GM23338 (cell line): ENCODE results near the gene TMEM165. TPM values are rescaled to one million over a fixed set of nuclear protein-coding genes. Genes with fewer than 3 reads are reported as not detected.

Experiments
- ATAC-seq: fragments of 200-7000 bp; cut with Tn5 transposase; 3 replicates; pipeline ENCODE4 v1.9.1; 2020
- DNase-seq: peaks from one replicate; pipeline ENCODE4 v3.0.0-alpha.2; 2015; ENCODE audit warnings: low spot score
- H2AFZ ChIP-seq: fragments of 200-600 bp; sonication (generic); 2 replicates; pipeline ENCODE4 v1.8.0; 2016; ENCODE audit warnings: antibody characterized with exemption, mild to moderate bottlenecking, moderate library complexity
- H3F3A ChIP-seq: fragments of 200-600 bp; sonication (generic); replicated peaks from 2 replicates; pipeline ENCODE4 v1.8.0; 2017; ENCODE audit warnings: antibody characterized with exemption, mixed run types, low read depth
- H3K27ac ChIP-seq: fragments of 200-600 bp; sonication (generic); 2 replicates; pipeline ENCODE4 v1.6.1; 2016; ENCODE audit warnings: low read depth
- H3K27me3 ChIP-seq: fragments of 200-600 bp; sonication (generic); 2 replicates; pipeline ENCODE4 v1.8.0; 2016; ENCODE audit warnings: mild to moderate bottlenecking, mixed run types, moderate library complexity; ENCODE audit not compliant: insufficient read depth
- H3K36me3 ChIP-seq: fragments of 200-600 bp; sonication (generic); 2 replicates; pipeline ENCODE4 v1.8.0; 2016; ENCODE audit warnings: mild to moderate bottlenecking; ENCODE audit not compliant: insufficient read depth
- H3K4me1 ChIP-seq: fragments of 200-600 bp; sonication (generic); 2 replicates; pipeline ENCODE4 v1.8.0; 2016; ENCODE audit warnings: mild to moderate bottlenecking, moderate library complexity; ENCODE audit not compliant: insufficient read depth
- H3K4me2 ChIP-seq: fragments of 200-600 bp; sonication (generic); 2 replicates; pipeline ENCODE4 v1.7.1; 2017; ENCODE audit warnings: mixed run types
- H3K4me3 ChIP-seq: fragments of 200-600 bp; sonication (generic); 2 replicates; pipeline ENCODE4 v1.6.1; 2016; ENCODE audit warnings: mixed run types
- H3K79me2 ChIP-seq: fragments of 200-600 bp; sonication (generic); replicated peaks from 2 replicates; pipeline ENCODE4 v1.8.0; 2017; ENCODE audit warnings: mild to moderate bottlenecking; ENCODE audit not compliant: insufficient read depth
- H3K9me2 ChIP-seq: fragments of 200-600 bp; sonication (generic); 2 replicates; pipeline ENCODE4 v1.8.0; 2017; ENCODE audit not compliant: insufficient read depth
- H4K20me1 ChIP-seq: fragments of 200-600 bp; sonication (generic); replicated peaks from 2 replicates; pipeline ENCODE4 v1.8.0; 2017; ENCODE audit warnings: mild to moderate bottlenecking; ENCODE audit not compliant: insufficient read depth
- H3K27ac Mint-ChIP-seq: 2 replicates; pipeline ENCODE4 v1.8.0; 2020; ENCODE audit warnings: inconsistent platforms, mild to moderate bottlenecking, moderate library complexity, mixed read lengths
- H3K27me3 Mint-ChIP-seq: 3 replicates; pipeline ENCODE4 v1.8.0; 2022; ENCODE audit warnings: low read depth, mild to moderate bottlenecking, moderate library complexity, mixed read lengths, inconsistent platforms; ENCODE audit not compliant: insufficient read depth, poor library complexity
- H3K36me3 Mint-ChIP-seq: 3 replicates; pipeline ENCODE4 v1.8.0; 2021; ENCODE audit warnings: low read depth, mild to moderate bottlenecking, inconsistent platforms, moderate library complexity, mixed read lengths
- H3K4me1 Mint-ChIP-seq: 3 replicates; pipeline ENCODE4 v1.8.0; 2020; ENCODE audit warnings: mild to moderate bottlenecking, inconsistent platforms, mixed read lengths
- H3K4me3 Mint-ChIP-seq: 3 replicates; pipeline ENCODE4 v1.8.0; 2021; ENCODE audit warnings: moderate library complexity, mild to moderate bottlenecking, inconsistent platforms, mixed read lengths
- H3K9me3 Mint-ChIP-seq: 3 replicates; pipeline ENCODE4 v1.8.0; 2020; ENCODE audit warnings: moderate library complexity, mild to moderate bottlenecking, inconsistent platforms, mixed read lengths
- CREB1 ChIP-seq: fragments of 250-450 bp; sonication (Bioruptor Pico); IDR thresholded peaks from 2 replicates; pipeline ENCODE4 v1.5.0; 2020; ENCODE audit warnings: low read depth, mild to moderate bottlenecking, moderate library complexity
- ETS1 ChIP-seq: IDR thresholded peaks from 2 replicates; pipeline ENCODE4 v1.6.1; 2016; ENCODE audit warnings: antibody characterized with exemption
- EZH2 ChIP-seq: fragments of 200-600 bp; sonication (generic); IDR thresholded peaks from one replicate; pipeline ENCODE4 v1.8.0; 2017; ENCODE audit warnings: antibody characterized with exemption, mild to moderate bottlenecking, low read depth; ENCODE audit not compliant: unreplicated experiment
- EZH2phosphoT487 ChIP-seq: fragments of 200-600 bp; sonication (generic); IDR thresholded peaks from one replicate; pipeline ENCODE4 v1.8.1; 2018; ENCODE audit warnings: antibody characterized with exemption; ENCODE audit not compliant: unreplicated experiment
- JUNB ChIP-seq: IDR thresholded peaks from one replicate; pipeline ENCODE4 v1.6.1; 2016; ENCODE audit warnings: antibody characterized with exemption; ENCODE audit not compliant: unreplicated experiment
- NANOG ChIP-seq: IDR thresholded peaks from 2 replicates; pipeline ENCODE4 v1.6.1; 2016; ENCODE audit warnings: antibody characterized with exemption, borderline replicate concordance
- POLR2AphosphoS5 ChIP-seq: IDR thresholded peaks from 2 replicates; pipeline ENCODE4 v1.6.1; 2016; ENCODE audit warnings: antibody characterized with exemption, low read depth
- STAT1 ChIP-seq: IDR thresholded peaks from one replicate; pipeline ENCODE4 v1.6.1; 2016; ENCODE audit warnings: antibody characterized with exemption; ENCODE audit not compliant: unreplicated experiment
- ZNF114 ChIP-seq: fragments of 250-450 bp; sonication (Bioruptor Pico); IDR thresholded peaks from 2 replicates; pipeline ENCODE4 v1.5.0; 2020; ENCODE audit warnings: mild to moderate bottlenecking, moderate library complexity
- ZNF331 ChIP-seq: fragments of 250-450 bp; sonication (Bioruptor Pico); IDR thresholded peaks from 2 replicates; pipeline ENCODE4 v1.5.0; 2020; ENCODE audit warnings: low read depth, mild to moderate bottlenecking, moderate library complexity
- ZNF462 ChIP-seq: fragments of 250-450 bp; sonication (Bioruptor Pico); IDR thresholded peaks from 2 replicates; pipeline ENCODE4 v1.5.0; 2020; ENCODE audit warnings: mild to moderate bottlenecking, moderate library complexity
- polyA plus RNA-seq: library from polyadenylated mRNA; unstranded; fragments of >200 nt; fragmentation: Nextera tagmentation; extraction: Ambion mirVana; gene quantifications from 2 replicates; pipeline ENCODE4 v1.2.1, GENCODE V29; 2016
- total RNA-seq: library from RNA; depleted of rRNA; stranded (reverse); fragments of >200 nt; shearing (Covaris generic); gene quantifications from 2 replicates; pipeline ENCODE4 v1.2.3, GENCODE V29; 2014
- TF ChIP-seq, protein P1 (sequence below), 2 experiments: fragments of 200-600 bp in 1 of 2; sonication (generic) in 1 of 2; conservative IDR thresholded peaks; 2 replicates each; pipeline versions ENCODE4 v1.5.1 to v1.6.1; 2016 to 2017; ENCODE audit warnings: antibody characterized with exemption in 2 of 2, low read depth in 2 of 2, mild to moderate bottlenecking in 2 of 2, moderate library complexity in 1 of 2
- TF ChIP-seq, protein P2 (sequence below): IDR thresholded peaks from one replicate; pipeline ENCODE4 v1.6.1; 2018; ENCODE audit warnings: antibody characterized with exemption; ENCODE audit not compliant: unreplicated experiment

The TMEM165 gene
- total and polyA plus RNA-seq, 2 experiments from 2014 or later = 125 to 171 TPM

DNA sequence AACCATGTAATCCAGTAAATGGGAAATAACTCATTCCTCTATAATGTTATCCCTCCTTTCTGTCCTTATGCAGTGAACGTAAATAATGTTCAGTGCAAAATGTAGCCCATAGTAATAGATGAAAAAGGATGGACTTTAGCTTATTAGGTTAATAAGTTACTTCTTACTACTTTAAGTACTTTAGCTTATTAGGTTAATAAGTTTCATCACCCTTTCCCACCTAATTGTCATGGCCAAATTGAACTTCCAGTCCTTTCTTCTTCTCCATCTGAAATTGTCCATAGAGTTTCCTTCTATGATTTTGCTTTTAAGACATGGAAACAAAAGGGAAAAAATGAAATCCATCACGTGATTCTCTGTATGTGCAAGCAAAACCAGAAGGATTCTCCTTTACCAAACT, 15.2 kb upstream of the TMEM165 start:
- no peaks in the 10 kb centered on the region for H3F3A ChIP-seq
- H2AFZ ChIP-seq = no peak overlapping the region
- no peak overlapping the region for H3K4me2 ChIP-seq
- no peaks in the 10 kb centered on the region for H3K27me3 ChIP-seq
- no peaks in the 10 kb centered on the region for H3K9me2 ChIP-seq
- ATAC-seq (no peak), DNase-seq (no peak)
- Mint-ChIP-seq H3K27me3 (peaks cover 4% of the 10 kb centered on the region), H3K36me3 (no peaks in the 10 kb centered on the region), H3K4me1 (peaks cover 3% of the 10 kb centered on the region; the same call in 2 of the 3 replicates), H3K9me3 (no peaks in the 10 kb centered on the region), H3K27ac (no peak overlapping the region), H3K4me3 (no peak overlapping the region)
- H3K4me1 ChIP-seq = no peaks in the 10 kb centered on the region
- H3K79me2 ChIP-seq = no peaks in the 10 kb centered on the region
- no peak overlapping the region for H3K4me3 ChIP-seq
- H3K27ac ChIP-seq = no peak overlapping the region
- no peaks in the 10 kb centered on the region for H4K20me1 ChIP-seq
- TF ChIP-seq JUNB (no peak), ETS1 (no peak), CREB1 (no peak), ZNF462 (CRISPR knock-in tag) (no peak), ZNF114 (CRISPR knock-in tag) (no peak), NANOG (no peak), STAT1 (no peak), ZNF331 (no peak), EZH2 (no peak), POLR2AphosphoS5 (no peak), EZH2phosphoT487 (no peak)
- TF ChIP-seq, protein P1, sequence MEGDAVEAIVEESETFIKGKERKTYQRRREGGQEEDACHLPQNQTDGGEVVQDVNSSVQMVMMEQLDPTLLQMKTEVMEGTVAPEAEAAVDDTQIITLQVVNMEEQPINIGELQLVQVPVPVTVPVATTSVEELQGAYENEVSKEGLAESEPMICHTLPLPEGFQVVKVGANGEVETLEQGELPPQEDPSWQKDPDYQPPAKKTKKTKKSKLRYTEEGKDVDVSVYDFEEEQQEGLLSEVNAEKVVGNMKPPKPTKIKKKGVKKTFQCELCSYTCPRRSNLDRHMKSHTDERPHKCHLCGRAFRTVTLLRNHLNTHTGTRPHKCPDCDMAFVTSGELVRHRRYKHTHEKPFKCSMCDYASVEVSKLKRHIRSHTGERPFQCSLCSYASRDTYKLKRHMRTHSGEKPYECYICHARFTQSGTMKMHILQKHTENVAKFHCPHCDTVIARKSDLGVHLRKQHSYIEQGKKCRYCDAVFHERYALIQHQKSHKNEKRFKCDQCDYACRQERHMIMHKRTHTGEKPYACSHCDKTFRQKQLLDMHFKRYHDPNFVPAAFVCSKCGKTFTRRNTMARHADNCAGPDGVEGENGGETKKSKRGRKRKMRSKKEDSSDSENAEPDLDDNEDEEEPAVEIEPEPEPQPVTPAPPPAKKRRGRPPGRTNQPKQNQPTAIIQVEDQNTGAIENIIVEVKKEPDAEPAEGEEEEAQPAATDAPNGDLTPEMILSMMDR (conservative IDR thresholded peaks at IDR 0.05; ENCODE audit: low read depth in 2 of 2) = no peak
- TF ChIP-seq, protein P2, sequence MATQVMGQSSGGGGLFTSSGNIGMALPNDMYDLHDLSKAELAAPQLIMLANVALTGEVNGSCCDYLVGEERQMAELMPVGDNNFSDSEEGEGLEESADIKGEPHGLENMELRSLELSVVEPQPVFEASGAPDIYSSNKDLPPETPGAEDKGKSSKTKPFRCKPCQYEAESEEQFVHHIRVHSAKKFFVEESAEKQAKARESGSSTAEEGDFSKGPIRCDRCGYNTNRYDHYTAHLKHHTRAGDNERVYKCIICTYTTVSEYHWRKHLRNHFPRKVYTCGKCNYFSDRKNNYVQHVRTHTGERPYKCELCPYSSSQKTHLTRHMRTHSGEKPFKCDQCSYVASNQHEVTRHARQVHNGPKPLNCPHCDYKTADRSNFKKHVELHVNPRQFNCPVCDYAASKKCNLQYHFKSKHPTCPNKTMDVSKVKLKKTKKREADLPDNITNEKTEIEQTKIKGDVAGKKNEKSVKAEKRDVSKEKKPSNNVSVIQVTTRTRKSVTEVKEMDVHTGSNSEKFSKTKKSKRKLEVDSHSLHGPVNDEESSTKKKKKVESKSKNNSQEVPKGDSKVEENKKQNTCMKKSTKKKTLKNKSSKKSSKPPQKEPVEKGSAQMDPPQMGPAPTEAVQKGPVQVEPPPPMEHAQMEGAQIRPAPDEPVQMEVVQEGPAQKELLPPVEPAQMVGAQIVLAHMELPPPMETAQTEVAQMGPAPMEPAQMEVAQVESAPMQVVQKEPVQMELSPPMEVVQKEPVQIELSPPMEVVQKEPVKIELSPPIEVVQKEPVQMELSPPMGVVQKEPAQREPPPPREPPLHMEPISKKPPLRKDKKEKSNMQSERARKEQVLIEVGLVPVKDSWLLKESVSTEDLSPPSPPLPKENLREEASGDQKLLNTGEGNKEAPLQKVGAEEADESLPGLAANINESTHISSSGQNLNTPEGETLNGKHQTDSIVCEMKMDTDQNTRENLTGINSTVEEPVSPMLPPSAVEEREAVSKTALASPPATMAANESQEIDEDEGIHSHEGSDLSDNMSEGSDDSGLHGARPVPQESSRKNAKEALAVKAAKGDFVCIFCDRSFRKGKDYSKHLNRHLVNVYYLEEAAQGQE = no peak
- H3K36me3 ChIP-seq = no peaks in the 10 kb centered on the region
